Measurements from ENCODE around the gene RBM20. TPM values are rescaled to one million over a fixed set of nuclear protein-coding genes. Genes with fewer than 3 reads are reported as not detected.
"Not testable (repeated sequence)": the region's sequence is repeated elsewhere in the genome, so short reads cannot be mapped to it uniquely, and the experiment has no call there.

Gene RBM20
- total RNA-seq, 1 donor from 2014 or later, result 0.27 TPM

- intact Hi-C loops (cut with micrococcal nuclease), result no loop called here
Measured at GRCh38 chr10:110647136-110647430, 2.9 kb downstream of the RBM20 start.

- intact Hi-C loops (cut with micrococcal nuclease), result no loop called here
Measured at GRCh38 chr10:110648692-110649346, 4.7 kb downstream of the RBM20 start.

GRCh38 chr10:110649347-110650264, 5.5 kb downstream of the RBM20 start:
- intact Hi-C loops (cut with micrococcal nuclease), result no loop called here

- intact Hi-C loops (cut with micrococcal nuclease), result no loop called here
Measured at GRCh38 chr10:110650265-110650668, 6.1 kb downstream of the RBM20 start.

- intact Hi-C loops (cut with micrococcal nuclease), result no loop called here
Measured at GRCh38 chr10:110651044-110651958, 7.2 kb downstream of the RBM20 start.

GRCh38 chr10:110652475-110653118, 8.5 kb downstream of the RBM20 start:
- intact Hi-C loops (cut with micrococcal nuclease), result no loop called here

- intact Hi-C loops (cut with micrococcal nuclease), result no loop called here
Measured at GRCh38 chr10:110655320-110655719, 11.2 kb downstream of the RBM20 start.

- intact Hi-C loops (cut with micrococcal nuclease), result no loop called here
Measured at GRCh38 chr10:110656612-110657011, 12.5 kb downstream of the RBM20 start.

- intact Hi-C loops (cut with micrococcal nuclease), result no loop called here
Measured at GRCh38 chr10:110657973-110658691, 14.0 kb downstream of the RBM20 start.

GRCh38 chr10:110659558-110659957, 15.4 kb downstream of the RBM20 start:
- intact Hi-C loops (cut with micrococcal nuclease), result no loop called here

GRCh38 chr10:110660289-110660688, 16.2 kb downstream of the RBM20 start:
- intact Hi-C loops (cut with micrococcal nuclease), result not testable (repeated sequence)

GRCh38 chr10:110661292-110661691, 17.2 kb downstream of the RBM20 start:
- intact Hi-C loops (cut with micrococcal nuclease), result no loop called here

- intact Hi-C loops (cut with micrococcal nuclease), result no loop called here
Measured at GRCh38 chr10:110664483-110665420, 20.6 kb downstream of the RBM20 start.

GRCh38 chr10:110666259-110666658, 22.1 kb downstream of the RBM20 start:
- intact Hi-C loops (cut with micrococcal nuclease), result not testable (repeated sequence)

- intact Hi-C loops (cut with micrococcal nuclease), result no loop called here
Measured at GRCh38 chr10:110666673-110667072, 22.5 kb downstream of the RBM20 start.

- intact Hi-C loops (cut with micrococcal nuclease), result no loop called here
Measured at GRCh38 chr10:110667620-110668343, 23.6 kb downstream of the RBM20 start.

- intact Hi-C loops (cut with micrococcal nuclease), result no loop called here
Measured at GRCh38 chr10:110668443-110668842, 24.3 kb downstream of the RBM20 start.

- intact Hi-C loops (cut with micrococcal nuclease), result no loop called here
Measured at GRCh38 chr10:110670335-110670734, 26.2 kb downstream of the RBM20 start.
